Measurements from ENCODE around the gene FARP1. TPM values are rescaled to one million over a fixed set of nuclear protein-coding genes. Genes with fewer than 3 reads are reported as not detected.

Gene FARP1
- total and polyA plus RNA-seq, 8 donors: 11.6 to 319 (median 70.3) TPM

DNA sequence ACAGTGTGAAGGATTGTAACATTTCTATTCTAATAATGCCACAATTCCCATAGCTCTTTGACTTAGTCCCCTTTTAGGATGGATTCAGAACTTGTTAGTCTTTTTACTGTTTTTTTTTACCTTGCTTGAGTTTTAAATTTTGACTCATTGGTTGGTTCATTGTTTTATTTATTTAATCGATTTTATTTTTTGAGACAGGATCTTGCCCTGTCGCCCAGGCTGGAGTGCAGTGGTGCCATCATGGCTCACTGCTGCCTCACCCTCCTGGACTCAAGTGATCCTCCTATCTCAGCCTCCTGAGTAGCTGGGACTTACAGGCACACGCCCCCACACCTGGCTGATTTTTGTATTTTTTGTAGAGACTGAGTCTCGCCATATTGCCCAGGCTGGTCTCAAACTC, 39.3 kb downstream of the FARP1 start:
- Histone ChIP-seq H3K4me3 (no peak overlapping the region), H3K27ac (peak overlapping the region in 2 of 5 donors; percentile 35 to 51), H3K27me3 (no peaks in the 10 kb centered on the region), H3K9me3 (no peaks in the 10 kb centered on the region), H3K4me1 (peaks cover 0 to 31% (median 16%) of the 10 kb centered on the region in 4 donors), H3K36me3 (peaks cover 0 to 3% (median 1%) of the 10 kb centered on the region in 4 donors)
- intact Hi-C loops (cut with DNase I; ENCODE audit: low total_unique reads): no loop called here
- WGBS, 5 donors: 90 to 96% (median 93%) methylated on average over 4 of the region's 4 CpGs
- DNase-seq: no peak
- TF ChIP-seq EP300 (IDR thresholded peaks at IDR 0.05) (no peak), POLR2A (IDR thresholded peaks at IDR 0.05) (no peak), POLR2AphosphoS5 (IDR thresholded peaks at IDR 0.05) (no peak)
- TF ChIP-seq, protein P1, sequence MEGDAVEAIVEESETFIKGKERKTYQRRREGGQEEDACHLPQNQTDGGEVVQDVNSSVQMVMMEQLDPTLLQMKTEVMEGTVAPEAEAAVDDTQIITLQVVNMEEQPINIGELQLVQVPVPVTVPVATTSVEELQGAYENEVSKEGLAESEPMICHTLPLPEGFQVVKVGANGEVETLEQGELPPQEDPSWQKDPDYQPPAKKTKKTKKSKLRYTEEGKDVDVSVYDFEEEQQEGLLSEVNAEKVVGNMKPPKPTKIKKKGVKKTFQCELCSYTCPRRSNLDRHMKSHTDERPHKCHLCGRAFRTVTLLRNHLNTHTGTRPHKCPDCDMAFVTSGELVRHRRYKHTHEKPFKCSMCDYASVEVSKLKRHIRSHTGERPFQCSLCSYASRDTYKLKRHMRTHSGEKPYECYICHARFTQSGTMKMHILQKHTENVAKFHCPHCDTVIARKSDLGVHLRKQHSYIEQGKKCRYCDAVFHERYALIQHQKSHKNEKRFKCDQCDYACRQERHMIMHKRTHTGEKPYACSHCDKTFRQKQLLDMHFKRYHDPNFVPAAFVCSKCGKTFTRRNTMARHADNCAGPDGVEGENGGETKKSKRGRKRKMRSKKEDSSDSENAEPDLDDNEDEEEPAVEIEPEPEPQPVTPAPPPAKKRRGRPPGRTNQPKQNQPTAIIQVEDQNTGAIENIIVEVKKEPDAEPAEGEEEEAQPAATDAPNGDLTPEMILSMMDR (IDR thresholded peaks at IDR 0.05): no peak

DNA sequence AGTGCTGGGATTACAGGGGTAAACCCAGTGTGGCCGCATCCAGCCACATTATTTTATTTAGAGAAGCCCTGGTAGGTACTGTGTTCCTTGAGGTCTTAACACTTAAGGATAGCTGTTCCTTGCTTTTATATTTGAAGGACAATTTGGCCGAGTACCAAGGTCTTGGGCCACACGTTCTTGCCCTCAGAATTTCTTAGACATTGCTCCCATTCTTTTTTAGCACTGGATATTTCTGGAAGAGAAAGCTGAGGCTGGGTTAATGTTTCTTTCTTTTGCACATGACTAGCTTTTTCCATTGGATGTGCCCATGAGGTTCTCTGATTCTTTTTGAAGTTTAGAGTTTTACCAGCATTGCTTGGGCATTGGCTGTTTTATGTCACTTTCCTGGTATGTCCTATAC, 39.7 kb downstream of the FARP1 start:
- Histone ChIP-seq H3K4me3 (no peak overlapping the region), H3K27ac (peak overlapping the region in 2 of 5 donors; percentile 35 to 51), H3K36me3 (no peaks in the 10 kb centered on the region), H3K9me3 (no peaks in the 10 kb centered on the region), H3K27me3 (no peaks in the 10 kb centered on the region), H3K4me1 (peaks cover 0 to 36% (median 19%) of the 10 kb centered on the region in 4 donors)
- no peak for TF ChIP-seq EP300 (IDR thresholded peaks at IDR 0.05)
- no peak for TF ChIP-seq POLR2AphosphoS5 (IDR thresholded peaks at IDR 0.05)
- no peak for TF ChIP-seq POLR2A (IDR thresholded peaks at IDR 0.05)
- TF ChIP-seq, protein P1 (IDR thresholded peaks at IDR 0.05): no peak
- WGBS, 5 donors: 51 to 74% (median 58%) methylated on average over 3 of the region's 3 CpGs
- DNase-seq: no peak
- intact Hi-C loops (cut with DNase I; ENCODE audit: low total_unique reads): no loop called here

DNA sequence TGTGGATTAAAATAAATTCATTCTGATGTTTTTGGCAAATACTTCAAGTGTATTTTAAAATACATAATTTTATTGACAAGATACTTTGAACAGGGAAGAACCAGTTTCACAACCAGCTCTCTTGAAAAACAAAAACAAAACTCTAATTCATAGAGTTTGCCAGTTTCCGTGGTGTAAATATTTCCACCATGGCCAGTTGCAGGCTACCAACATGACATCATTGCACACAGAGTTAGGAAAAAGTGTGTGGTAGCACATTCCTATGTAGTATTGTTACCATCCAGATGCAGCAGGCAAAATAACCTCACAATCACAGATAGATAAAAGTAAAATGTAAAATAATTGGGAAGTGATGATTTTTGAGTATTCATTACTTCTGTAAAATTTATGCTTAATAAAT, 41.9 kb downstream of the FARP1 start:
- H3K27ac ChIP-seq: no peak overlapping the region
- no peak for DNase-seq
- H3K36me3 ChIP-seq: no peaks in the 10 kb centered on the region
- TF ChIP-seq, protein P1 (IDR thresholded peaks at IDR 0.05): no peak
- no peak for TF ChIP-seq POLR2AphosphoS5 (IDR thresholded peaks at IDR 0.05)
- TF ChIP-seq POLR2A (IDR thresholded peaks at IDR 0.05): no peak
- intact Hi-C loops (cut with DNase I; ENCODE audit: low total_unique reads): no loop called here
- H3K4me1 ChIP-seq: peaks cover 10 to 55% (median 31%) of the 10 kb centered on the region in 4 donors
- no peak overlapping the region for H3K4me3 ChIP-seq
- no peaks in the 10 kb centered on the region for H3K9me3 ChIP-seq
- 70 to 87% (median 78%) methylated on average over 1 of the region's 1 CpG for WGBS, 5 donors
- H3K27me3 ChIP-seq: no peaks in the 10 kb centered on the region

DNA sequence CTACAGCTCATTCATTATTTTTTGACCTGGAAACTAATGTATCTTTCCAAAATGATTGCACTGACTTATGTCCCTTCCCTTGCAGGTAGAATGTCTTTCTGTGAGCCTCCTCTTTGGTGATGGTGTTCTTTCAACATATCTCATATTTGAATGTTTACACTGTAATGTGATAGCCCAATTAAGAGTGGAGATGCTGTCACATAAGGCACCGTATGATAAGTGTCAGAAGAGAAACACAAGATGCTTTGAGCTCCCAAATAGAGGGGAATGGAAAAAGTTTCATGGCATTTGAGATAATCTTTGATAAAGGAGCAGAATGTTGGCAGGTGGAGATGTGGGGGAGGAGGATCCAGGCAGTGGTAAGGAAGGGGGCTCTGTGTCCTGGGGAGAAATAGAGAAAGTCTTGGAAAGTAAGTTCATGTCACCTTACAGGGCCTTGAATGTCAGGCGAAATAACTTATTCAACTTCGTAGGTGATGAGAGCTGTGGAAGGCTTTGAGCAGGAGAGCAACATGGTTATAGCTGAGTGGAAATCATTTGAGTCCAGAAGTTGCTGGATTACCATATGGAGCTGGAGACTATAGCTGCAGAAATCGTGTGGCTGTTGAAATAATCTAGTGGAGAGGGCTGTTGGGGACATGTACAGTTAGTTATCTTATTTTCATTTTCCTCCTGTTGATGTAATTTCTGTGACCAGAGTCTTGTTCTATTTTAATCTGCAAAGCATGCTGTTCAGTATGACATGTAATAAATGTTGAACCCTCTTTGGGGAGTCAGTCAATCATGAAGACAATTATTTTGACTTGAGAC, 44.5 kb downstream of the FARP1 start:
- Histone ChIP-seq H3K4me3 (no peak overlapping the region), H3K36me3 (no peaks in the 10 kb centered on the region), H3K9me3 (no peaks in the 10 kb centered on the region), H3K4me1 (peaks cover 17 to 69% (median 45%) of the 10 kb centered on the region in 4 donors), H3K27me3 (no peaks in the 10 kb centered on the region), H3K27ac (peak overlapping the region in 4 of 5 donors; percentile 2 to 62 (median 39))
- WGBS, 5 donors: 41 to 55% (median 48%) methylated on average over 4 of the region's 4 CpGs
- TF ChIP-seq, protein P1 (IDR thresholded peaks at IDR 0.05): no peak
- TF ChIP-seq POLR2AphosphoS5 (IDR thresholded peaks at IDR 0.05) (no peak), POLR2A (IDR thresholded peaks at IDR 0.05) (no peak), EP300 (IDR thresholded peaks at IDR 0.05) (no peak)
- intact Hi-C loops (cut with DNase I; ENCODE audit: low total_unique reads): no loop called here
- DNase-seq: no peak
